Measurements from ENCODE around the gene ADAM10. TPM values are rescaled to one million over a fixed set of nuclear protein-coding genes. Genes with fewer than 3 reads are reported as not detected.

Gene ADAM10
- polyA plus RNA-seq, 1 donor (not counting 4 experiments of a cell fraction or from before 2014, with no cell fraction given): 198 TPM

DNA sequence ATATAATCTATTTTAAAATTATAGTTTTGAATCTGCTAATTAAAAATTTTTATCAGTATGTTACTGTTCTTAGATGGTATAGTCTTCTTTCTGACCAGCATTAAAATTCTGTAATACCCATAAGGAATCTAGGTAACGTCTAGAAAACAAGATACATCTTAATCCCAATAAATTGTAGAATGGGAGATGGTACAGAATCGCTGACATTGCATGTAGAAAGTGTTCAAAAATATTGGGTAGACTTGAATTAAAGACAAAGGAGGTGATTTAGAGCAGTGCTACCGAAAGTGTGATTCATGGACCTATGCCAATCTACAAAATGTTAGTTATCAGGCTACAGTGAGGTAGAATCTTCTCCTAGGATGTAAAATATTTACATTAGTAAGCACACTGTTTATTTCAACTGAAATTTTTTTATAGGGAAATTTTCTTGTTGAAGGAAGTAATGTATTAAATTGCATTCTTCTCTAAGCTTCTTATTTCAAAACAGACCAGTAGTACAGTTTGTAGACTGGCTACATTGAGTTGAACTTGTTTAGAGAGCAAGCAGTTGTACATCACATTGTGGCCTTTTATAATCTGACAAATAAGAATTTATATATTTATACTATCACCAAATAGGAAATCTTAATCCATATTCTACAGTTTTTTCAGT lies 38.7 kb upstream of the ADAM10 start:
- FAIRE-seq (no peak), DNase-seq (ENCODE audit: low read depth, low spot score) (no peak)
- Histone ChIP-seq H3K9me1 (ENCODE audit: control insufficient read depth, extremely low read depth, insufficient read depth, low read length) (no peaks in the 10 kb centered on the region), H2AFZ (ENCODE audit: control insufficient read depth, low read length) (no peak overlapping the region), H3K4me1 (ENCODE audit: control insufficient read depth, extremely low read depth, insufficient read depth, low read length) (no peaks in the 10 kb centered on the region), H3K4me2 (ENCODE audit: control insufficient read depth, extremely low read depth, insufficient read depth, low read depth, low read length) (no peak overlapping the region), H3K4me3 (ENCODE audit: control insufficient read depth in 2 of 3, extremely low read depth in 1 of 3, insufficient read depth in 2 of 3, low read depth in 1 of 3, low read length in 3 of 3) (no peak overlapping the region), H3K9me3 (ENCODE audit: control insufficient read depth, low read depth, low read length) (no peaks in the 10 kb centered on the region), H4K20me1 (ENCODE audit: control insufficient read depth, extremely low read depth, insufficient read depth, low read length) (no peaks in the 10 kb centered on the region), H3K36me3 (ENCODE audit: control insufficient read depth in 2 of 2, extremely low read depth in 1 of 2, insufficient read depth in 2 of 2, low read length in 2 of 2) (peaks cover 0 to 4% of the 10 kb centered on the region in 2 experiments), H3K9ac (ENCODE audit: control insufficient read depth, extremely low read depth, insufficient read depth, low read length) (no peak overlapping the region), H3K27me3 (ENCODE audit: control insufficient read depth, extremely low read depth, insufficient read depth, low read length) (no peaks in the 10 kb centered on the region), H3K79me2 (ENCODE audit: control insufficient read depth, insufficient read depth, low read length) (peaks cover 17% of the 10 kb centered on the region), H3K27ac (ENCODE audit: control insufficient read depth, insufficient read depth, low read length) (no peak overlapping the region)
- TF ChIP-seq EZH2 (IDR thresholded peaks at IDR 0.05; ENCODE audit: low read length): no peak
- TF ChIP-seq, protein P1, sequence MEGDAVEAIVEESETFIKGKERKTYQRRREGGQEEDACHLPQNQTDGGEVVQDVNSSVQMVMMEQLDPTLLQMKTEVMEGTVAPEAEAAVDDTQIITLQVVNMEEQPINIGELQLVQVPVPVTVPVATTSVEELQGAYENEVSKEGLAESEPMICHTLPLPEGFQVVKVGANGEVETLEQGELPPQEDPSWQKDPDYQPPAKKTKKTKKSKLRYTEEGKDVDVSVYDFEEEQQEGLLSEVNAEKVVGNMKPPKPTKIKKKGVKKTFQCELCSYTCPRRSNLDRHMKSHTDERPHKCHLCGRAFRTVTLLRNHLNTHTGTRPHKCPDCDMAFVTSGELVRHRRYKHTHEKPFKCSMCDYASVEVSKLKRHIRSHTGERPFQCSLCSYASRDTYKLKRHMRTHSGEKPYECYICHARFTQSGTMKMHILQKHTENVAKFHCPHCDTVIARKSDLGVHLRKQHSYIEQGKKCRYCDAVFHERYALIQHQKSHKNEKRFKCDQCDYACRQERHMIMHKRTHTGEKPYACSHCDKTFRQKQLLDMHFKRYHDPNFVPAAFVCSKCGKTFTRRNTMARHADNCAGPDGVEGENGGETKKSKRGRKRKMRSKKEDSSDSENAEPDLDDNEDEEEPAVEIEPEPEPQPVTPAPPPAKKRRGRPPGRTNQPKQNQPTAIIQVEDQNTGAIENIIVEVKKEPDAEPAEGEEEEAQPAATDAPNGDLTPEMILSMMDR (optimal IDR thresholded peaks at IDR 0.05 in 1 of 3, IDR thresholded peaks at IDR 0.05 in 1 of 3, conservative IDR thresholded peaks at IDR 0.05 in 1 of 3; ENCODE audit: extremely low read depth in 1 of 3, insufficient read depth in 2 of 3, low read length in 3 of 3): no peak
- dilution Hi-C loops (cut with MboI; ENCODE audit: extremely low pct_ligation_motif_present, low sequenced_read_pairs): no loop called here

DNA sequence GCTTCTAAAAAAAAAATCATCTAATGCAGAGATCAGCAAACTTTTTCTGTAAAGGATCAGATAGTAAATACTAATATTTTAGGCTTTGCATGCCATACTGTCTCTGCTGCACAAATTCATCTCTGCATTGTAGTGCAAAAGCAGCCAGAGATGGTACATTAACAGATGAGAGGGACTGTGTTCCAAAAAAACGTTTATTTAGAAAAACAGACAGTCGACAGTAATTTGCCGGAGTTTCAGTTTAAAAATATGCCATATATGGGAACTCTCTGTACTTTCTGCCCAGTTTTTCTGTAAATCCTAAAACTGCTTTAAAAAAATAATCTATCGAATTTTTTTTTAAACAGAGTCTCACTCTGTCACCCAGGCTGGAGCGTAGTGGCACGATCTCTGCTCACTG lies 35.8 kb upstream of the ADAM10 start:
- Histone ChIP-seq H3K27ac (ENCODE audit: control insufficient read depth, insufficient read depth, low read length) (no peak overlapping the region), H3K4me3 (ENCODE audit: control insufficient read depth in 2 of 3, extremely low read depth in 1 of 3, insufficient read depth in 2 of 3, low read depth in 1 of 3, low read length in 3 of 3) (no peak overlapping the region), H3K9me3 (ENCODE audit: control insufficient read depth, low read depth, low read length) (no peaks in the 10 kb centered on the region), H2AFZ (ENCODE audit: control insufficient read depth, low read length) (no peak overlapping the region), H3K9me1 (ENCODE audit: control insufficient read depth, extremely low read depth, insufficient read depth, low read length) (no peaks in the 10 kb centered on the region), H3K36me3 (ENCODE audit: control insufficient read depth in 2 of 2, extremely low read depth in 1 of 2, insufficient read depth in 2 of 2, low read length in 2 of 2) (peaks cover 0 to 1% of the 10 kb centered on the region in 2 experiments), H3K4me2 (ENCODE audit: control insufficient read depth, extremely low read depth, insufficient read depth, low read depth, low read length) (no peak overlapping the region), H3K4me1 (ENCODE audit: control insufficient read depth, extremely low read depth, insufficient read depth, low read length) (no peaks in the 10 kb centered on the region), H3K79me2 (ENCODE audit: control insufficient read depth, insufficient read depth, low read length) (peaks cover 28% of the 10 kb centered on the region), H3K27me3 (ENCODE audit: control insufficient read depth, extremely low read depth, insufficient read depth, low read length) (no peaks in the 10 kb centered on the region), H4K20me1 (ENCODE audit: control insufficient read depth, extremely low read depth, insufficient read depth, low read length) (no peaks in the 10 kb centered on the region), H3K9ac (ENCODE audit: control insufficient read depth, extremely low read depth, insufficient read depth, low read length) (no peak overlapping the region)
- dilution Hi-C loops (cut with MboI; ENCODE audit: extremely low pct_ligation_motif_present, low sequenced_read_pairs): no loop called here
- TF ChIP-seq, protein P1 (optimal IDR thresholded peaks at IDR 0.05 in 1 of 3, IDR thresholded peaks at IDR 0.05 in 1 of 3, conservative IDR thresholded peaks at IDR 0.05 in 1 of 3; ENCODE audit: extremely low read depth in 1 of 3, insufficient read depth in 2 of 3, low read length in 3 of 3): no peak
- TF ChIP-seq EZH2 (IDR thresholded peaks at IDR 0.05; ENCODE audit: low read length): no peak
- no peak for FAIRE-seq
- no peak for DNase-seq (ENCODE audit: low read depth, low spot score)
